ENCODE measurements around the gene CARTPT.

Gene CARTPT

DNA sequence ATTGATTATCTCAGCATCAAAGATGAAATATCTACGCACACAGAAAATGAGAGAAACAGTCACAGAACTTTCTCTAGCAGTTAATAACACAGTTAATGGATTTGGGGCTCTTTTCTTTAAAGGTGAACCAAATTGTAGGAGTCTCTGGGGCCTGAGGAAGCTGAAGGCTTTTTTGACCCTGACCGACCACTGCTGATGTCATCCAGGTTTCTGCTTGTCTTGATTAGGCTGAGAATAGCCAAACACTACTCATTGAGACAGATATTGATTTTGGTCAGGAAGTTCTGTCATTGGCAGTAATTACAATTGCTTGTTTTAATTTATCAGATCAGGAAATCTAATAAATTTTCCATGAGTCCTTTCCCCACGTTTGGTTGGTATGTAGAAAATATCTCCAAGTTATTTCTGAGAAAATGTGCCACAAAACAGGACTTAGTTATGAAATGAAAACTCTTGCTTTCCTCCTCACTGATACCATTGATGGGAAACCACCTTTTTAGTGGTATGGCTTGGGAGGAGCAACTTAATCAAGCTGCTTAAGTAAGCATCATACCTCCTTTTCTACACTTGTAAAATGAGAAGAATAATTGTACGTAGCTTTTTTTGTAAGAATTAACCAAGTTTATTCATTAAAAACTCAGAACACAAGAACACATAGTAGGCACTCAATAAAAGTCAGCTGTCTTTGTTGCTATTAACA is 19.7 kb downstream of the CARTPT start:
- DNase-seq: no peak

- DNase-seq: no peak
Measured at GRCh38 chr5:71740015-71740753, 21.1 kb downstream of the CARTPT start.

DNA sequence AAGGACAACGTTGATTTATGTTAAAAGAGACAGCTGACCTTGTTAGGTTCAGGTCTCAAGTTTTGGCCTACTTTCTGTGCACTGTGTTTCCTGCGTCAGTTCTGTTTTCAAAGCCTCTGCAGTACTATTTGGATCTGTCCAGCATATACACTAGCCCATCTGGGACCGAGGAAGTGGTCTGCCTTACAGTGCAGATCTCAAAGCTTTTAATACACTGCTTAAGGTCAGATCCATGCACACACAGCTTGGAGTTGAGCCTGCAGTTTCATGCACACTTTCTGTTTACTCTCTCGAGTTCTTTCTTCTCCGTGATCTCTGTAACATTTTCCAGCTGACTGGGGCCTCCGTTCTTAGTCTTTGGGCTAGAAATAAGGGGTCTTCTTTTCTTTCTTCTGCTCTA is 24.1 kb downstream of the CARTPT start:
- DNase-seq: no peak

GRCh38 chr5:71744009-71744790 is 25.1 kb downstream of the CARTPT start:
- DNase-seq: no peak

- DNase-seq: no peak
Measured at GRCh38 chr5:71747182-71747581, 28.1 kb downstream of the CARTPT start.

DNA sequence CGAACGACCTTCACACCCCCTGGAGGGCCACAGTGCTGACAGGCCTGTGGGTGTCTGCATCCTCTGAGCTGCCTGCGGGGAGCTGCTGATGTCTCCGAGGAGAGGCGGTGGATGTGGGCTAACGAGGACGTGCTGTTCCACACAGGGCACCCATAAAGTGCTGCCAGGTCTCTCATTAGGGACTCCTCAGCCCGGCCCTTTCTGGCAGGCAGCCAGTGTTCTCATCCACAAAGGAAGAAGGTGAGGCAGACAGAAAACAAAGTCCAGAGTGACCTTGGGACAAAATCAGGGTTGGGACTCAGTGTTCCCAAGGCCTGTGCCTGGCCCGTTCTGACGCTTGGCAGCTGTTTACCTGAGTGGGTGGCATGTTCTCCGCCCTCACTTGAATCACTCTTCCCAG is 29.3 kb downstream of the CARTPT start:
- no peak for DNase-seq

DNA sequence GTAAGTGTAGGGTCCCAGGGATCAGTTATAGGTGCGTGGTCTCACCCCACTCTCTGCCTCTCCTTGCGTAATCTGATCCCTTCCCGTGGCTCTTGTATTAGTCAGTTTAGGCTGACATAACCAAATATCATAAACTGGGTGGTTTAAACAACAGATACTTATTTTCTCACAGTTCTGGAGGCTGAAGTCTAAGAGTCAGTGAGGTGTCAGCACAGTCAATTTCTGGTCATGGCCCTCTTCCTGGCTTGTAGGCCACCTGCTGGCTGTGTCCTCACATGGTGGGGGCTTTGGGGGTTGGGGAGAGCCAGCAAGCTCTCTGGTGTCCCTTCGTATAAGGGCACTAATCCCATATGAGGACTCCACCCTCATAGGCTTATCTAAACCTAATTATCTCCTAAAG is 32.3 kb downstream of the CARTPT start:
- no peak for DNase-seq

DNA sequence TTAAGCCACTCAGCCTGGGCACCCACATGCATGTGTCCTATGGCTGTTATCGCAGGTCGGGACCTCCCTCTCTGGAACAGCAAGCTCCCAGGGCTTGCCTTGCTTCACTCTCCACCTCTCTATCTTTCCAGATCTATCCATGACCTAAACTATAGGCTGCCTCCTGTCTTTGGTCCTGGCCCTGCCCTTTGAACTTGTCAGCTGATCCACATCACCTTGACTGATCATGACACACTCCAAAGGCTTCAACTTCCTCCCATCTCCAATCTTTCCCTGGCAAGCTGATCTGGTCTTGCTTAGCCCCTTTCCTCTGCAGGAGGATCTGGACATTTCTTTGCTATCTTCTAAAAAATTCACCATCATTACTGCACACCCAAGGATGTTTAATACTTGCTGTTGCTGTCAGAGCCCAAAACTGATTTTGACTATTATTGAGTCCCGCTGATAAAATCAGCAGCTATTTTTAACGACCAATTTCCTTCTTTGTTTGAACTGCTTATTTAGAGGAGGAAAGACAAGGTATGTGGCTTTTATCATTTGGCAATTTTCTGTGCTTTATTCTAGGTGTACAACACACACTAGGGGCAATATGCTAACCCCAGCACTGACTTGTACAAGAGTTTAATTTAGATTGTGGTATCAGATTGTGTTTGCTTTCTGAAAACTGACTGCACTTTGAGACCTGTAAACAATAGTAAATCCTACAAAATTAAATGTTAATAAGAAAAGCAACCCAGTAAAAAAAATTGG is 33.5 kb downstream of the CARTPT start:
- DNase-seq: no peak

GRCh38 chr5:71757590-71758543 is 38.8 kb downstream of the CARTPT start:
- DNase-seq: no peak

- no peak for DNase-seq
Measured at GRCh38 chr5:71762826-71763225, 43.8 kb downstream of the CARTPT start.

GRCh38 chr5:71767661-71768060 is 48.6 kb downstream of the CARTPT start:
- no peak for DNase-seq

GRCh38 chr5:71769287-71769686 is 50.2 kb downstream of the CARTPT start:
- DNase-seq: no peak

GRCh38 chr5:71770381-71770780 is 51.3 kb downstream of the CARTPT start:
- no peak for DNase-seq
